Uterus (tissue), 4 donors: Measurements from ENCODE around the gene NBEA. TPM values are rescaled to one million over a fixed set of nuclear protein-coding genes. Genes with fewer than 3 reads are reported as not detected.

Experiments
- DNase-seq, 2 donors: peaks; one replicate each; pipeline ENCODE4 v3.0.0-alpha.2; 2019 to 2020
- H3K27ac ChIP-seq, 2 donors: fragments of 200-600 bp; sonication (generic); 1 replicate in 1 of 2; 2 replicates in 1 of 2; pipeline ENCODE4 v1.5.1; 2016 to 2018
- H3K27me3 ChIP-seq, 2 donors: fragments of 200-600 bp; sonication (generic); one replicate each; pipeline ENCODE4 v1.5.1; 2018 to 2019; ENCODE audit warnings: control low read depth in 1 of 2
- H3K36me3 ChIP-seq, 2 donors: fragments of 200-600 bp; sonication (generic); one replicate each; pipeline ENCODE4 v1.5.1; 2019; ENCODE audit warnings: control low read depth in 1 of 2
- H3K4me1 ChIP-seq, 2 donors: fragments of 200-600 bp; sonication (generic); one replicate each; pipeline ENCODE4 v1.5.1; 2018 to 2019; ENCODE audit warnings: control low read depth in 1 of 2
- H3K4me3 ChIP-seq, 2 donors: fragments of 200-600 bp; sonication (generic); 1 replicate in 1 of 2; 2 replicates in 1 of 2; pipeline ENCODE4 v1.5.1; 2018 to 2019; ENCODE audit warnings: mild to moderate bottlenecking in 1 of 2
- H3K9me3 ChIP-seq, 2 donors: fragments of 200-600 bp; sonication (generic); one replicate each; pipeline ENCODE4 v1.5.1; 2019; ENCODE audit warnings: control low read depth in 1 of 2
- CTCF ChIP-seq, 4 experiments: fragments of 200-600 bp in 2 of 4; fragments of 450-650 bp in 2 of 4; sonication (generic) in 2 of 4; IDR thresholded peaks; one replicate each; pipeline ENCODE4 v1.5.1; 2016 to 2019; ENCODE audit warnings: antibody characterized with exemption in 4 of 4, mild to moderate bottlenecking in 2 of 4, moderate library complexity in 1 of 4
- POLR2A ChIP-seq, 2 donors: fragments of 450-650 bp; IDR thresholded peaks; one replicate each; pipeline ENCODE4 v1.6.1; 2016; ENCODE audit warnings: antibody characterized with exemption in 2 of 2, mild to moderate bottlenecking in 1 of 2, moderate library complexity in 1 of 2
- intact Hi-C: fragments of 100-400 bp; cut with DNase I; formaldehyde crosslinking; loops from one replicate; pipeline ENCODE4 v1.15.1; 2023; ENCODE audit warnings: low total_unique reads
- total RNA-seq, 4 donors: library from RNA; depleted of rRNA in 3 of 4; stranded (reverse); fragments of >200 nt in 3 of 4; gene quantifications; one replicate each; pipeline versions ENCODE4 v1.1.0 to v1.2.4, GENCODE V29; 2014 to 2023
- donor health status: DM: yes; HTN: yes; CAD: no.

The NBEA gene
- total RNA-seq, 4 donors from 2014 or later: 15.6 to 58.1 (median 37.3) TPM

- intact Hi-C loops: no loop called here
- Histone ChIP-seq H3K9me3 (no peaks in the 10 kb centered on the region), H3K27ac (no peak overlapping the region), H3K4me3 (no peak overlapping the region), H3K36me3 (no peaks in the 10 kb centered on the region), H3K4me1 (no peaks in the 10 kb centered on the region), H3K27me3 (no peaks in the 10 kb centered on the region)
- TF ChIP-seq CTCF (IDR thresholded peaks at IDR 0.05) (no peak), POLR2A (IDR thresholded peaks at IDR 0.05) (no peak)
- DNase-seq: no peak
Observed at GRCh38 chr13:35478271-35479037, 536.4 kb downstream of the NBEA start.

GRCh38 chr13:35479038-35479492 lies 537.0 kb downstream of the NBEA start:
- Histone ChIP-seq H3K4me1 (no peaks in the 10 kb centered on the region), H3K27me3 (no peaks in the 10 kb centered on the region), H3K9me3 (no peaks in the 10 kb centered on the region), H3K36me3 (no peaks in the 10 kb centered on the region), H3K4me3 (no peak overlapping the region), H3K27ac (no peak overlapping the region)
- DNase-seq: no peak
- TF ChIP-seq POLR2A (IDR thresholded peaks at IDR 0.05) (no peak), CTCF (IDR thresholded peaks at IDR 0.05) (no peak)
- intact Hi-C loops: no loop called here

- TF ChIP-seq POLR2A (IDR thresholded peaks at IDR 0.05) (no peak), CTCF (IDR thresholded peaks at IDR 0.05) (no peak)
- H3K36me3 ChIP-seq: no peaks in the 10 kb centered on the region
- H3K4me1 ChIP-seq: no peaks in the 10 kb centered on the region
- H3K4me3 ChIP-seq: no peak overlapping the region
- intact Hi-C loops: no loop called here
- H3K27me3 ChIP-seq: no peaks in the 10 kb centered on the region
- no peak for DNase-seq
- no peaks in the 10 kb centered on the region for H3K9me3 ChIP-seq
- H3K27ac ChIP-seq: no peak overlapping the region
Observed at GRCh38 chr13:35479706-35480105, 537.6 kb downstream of the NBEA start.

GRCh38 chr13:35480346-35480745 lies 538.3 kb downstream of the NBEA start:
- Histone ChIP-seq H3K4me3 (no peak overlapping the region), H3K27ac (no peak overlapping the region), H3K27me3 (no peaks in the 10 kb centered on the region), H3K9me3 (no peaks in the 10 kb centered on the region), H3K36me3 (no peaks in the 10 kb centered on the region), H3K4me1 (no peaks in the 10 kb centered on the region)
- intact Hi-C loops: no loop called here
- TF ChIP-seq CTCF (IDR thresholded peaks at IDR 0.05): no peak
- no peak for TF ChIP-seq POLR2A (IDR thresholded peaks at IDR 0.05)
- no peak for DNase-seq

- intact Hi-C loops: no loop called here
Observed at GRCh38 chr13:35481777-35482176, 539.7 kb downstream of the NBEA start.

More at GRCh38 chr13:35481777-35482176, 539.7 kb downstream of the NBEA start:
- Histone ChIP-seq H3K27me3 (no peaks in the 10 kb centered on the region), H3K4me3 (no peak overlapping the region), H3K27ac (no peak overlapping the region), H3K36me3 (no peaks in the 10 kb centered on the region), H3K4me1 (no peaks in the 10 kb centered on the region), H3K9me3 (no peaks in the 10 kb centered on the region)
- DNase-seq: no peak
- TF ChIP-seq POLR2A (IDR thresholded peaks at IDR 0.05) (no peak), CTCF (IDR thresholded peaks at IDR 0.05) (no peak)
